HG03097 (cell line): Measurements from ENCODE around the gene BMAL2.
A peak's percentile ranks its signal among the peaks of the same experiment; 100 is the strongest.

Experiments used
- ATAC-seq: cut with Tn5 transposase; IDR thresholded peaks from one replicate; pipeline ENCODE4 v1.9.1; 2021; ENCODE audit not compliant: unreplicated experiment, low FRiP score

BMAL2 gene

GRCh38 chr12:27319409-27319808 lies 13.2 kb upstream of the BMAL2 start:
- ATAC-seq = no peak

GRCh38 chr12:27319848-27320247 lies 12.8 kb upstream of the BMAL2 start:
- ATAC-seq = no peak

- ATAC-seq = no peak
Measured at GRCh38 chr12:27324530-27324929, 8.1 kb upstream of the BMAL2 start.

- ATAC-seq = no peak
Measured at GRCh38 chr12:27330846-27331245, 1.8 kb upstream of the BMAL2 start.

GRCh38 chr12:27331291-27331926 lies 1.2 kb upstream of the BMAL2 start:
- ATAC-seq = peak; percentile 37

GRCh38 chr12:27331927-27332324 lies 710 bp upstream of the BMAL2 start:
- ATAC-seq = no peak

GRCh38 chr12:27332407-27332713 lies 276 bp upstream of the BMAL2 start:
- ATAC-seq = no peak

GRCh38 chr12:27333403-27334009 lies 870 bp downstream of the BMAL2 start:
- ATAC-seq = peak; percentile 12

GRCh38 chr12:27334042-27334720 lies 1.5 kb downstream of the BMAL2 start:
- ATAC-seq = no peak

- ATAC-seq = no peak
Measured at GRCh38 chr12:27334721-27335082, 2.1 kb downstream of the BMAL2 start.

- ATAC-seq = no peak
Measured at GRCh38 chr12:27335364-27336281, 3.0 kb downstream of the BMAL2 start.

GRCh38 chr12:27336282-27336653 lies 3.6 kb downstream of the BMAL2 start:
- no peak for ATAC-seq

- no peak for ATAC-seq
Measured at GRCh38 chr12:27337376-27337775, 4.7 kb downstream of the BMAL2 start.

GRCh38 chr12:27338473-27338872 lies 5.8 kb downstream of the BMAL2 start:
- no peak for ATAC-seq

- no peak for ATAC-seq
Measured at GRCh38 chr12:27340971-27341370, 8.3 kb downstream of the BMAL2 start.

- ATAC-seq = no peak
Measured at GRCh38 chr12:27342536-27342935, 9.9 kb downstream of the BMAL2 start.

GRCh38 chr12:27343255-27344000 lies 10.8 kb downstream of the BMAL2 start:
- no peak for ATAC-seq

GRCh38 chr12:27344246-27344645 lies 11.6 kb downstream of the BMAL2 start:
- ATAC-seq = no peak

- no peak for ATAC-seq
Measured at GRCh38 chr12:27344760-27345159, 12.1 kb downstream of the BMAL2 start.

- ATAC-seq = no peak
Measured at GRCh38 chr12:27345376-27345775, 12.7 kb downstream of the BMAL2 start.

GRCh38 chr12:27347779-27348178 lies 15.1 kb downstream of the BMAL2 start:
- no peak for ATAC-seq
